K562 (cell line): ENCODE results near the gene BNIPL. TPM values are rescaled to one million over a fixed set of nuclear protein-coding genes. Genes with fewer than 3 reads are reported as not detected.

ENCODE experiments used
- AFF1 ChIP-seq, 2 experiments: fragments of 450-650 bp; IDR thresholded peaks; 2 replicates each; pipeline ENCODE4 v1.6.1; 2018; ENCODE audit warnings: mild to moderate bottlenecking in 2 of 2, low read depth in 1 of 2; ENCODE audit not compliant: partially characterized antibody in 2 of 2
- GATAD2B ChIP-seq: fragments of 450-650 bp; IDR thresholded peaks from 2 replicates; pipeline ENCODE4 v1.6.1; 2017; ENCODE audit warnings: mild to moderate bottlenecking, borderline replicate concordance
- HEY1 ChIP-seq: fragments of 250-450 bp; sonication (Bioruptor Pico); IDR thresholded peaks from 2 replicates; pipeline ENCODE4 v1.5.0; 2020; ENCODE audit warnings: mild to moderate bottlenecking, moderate library complexity, borderline replicate concordance
- HNRNPUL1 ChIP-seq: fragments of 200-400 bp; formaldehyde crosslinking; IDR thresholded peaks from 2 replicates; pipeline ENCODE4 v1.6.1; 2017; ENCODE audit warnings: low read length
- MLX ChIP-seq, 2 experiments: fragments of 450-650 bp in 1 of 2; sonication (generic) in 1 of 2; formaldehyde crosslinking; conservative IDR thresholded peaks; 2 replicates each; pipeline versions ENCODE4 v1.4.0 to v1.8.1; 2020 to 2022; ENCODE audit warnings: mild to moderate bottlenecking in 1 of 2, missing genetic modification reagents in 1 of 2
- OTX1 ChIP-seq: fragments of 450-650 bp; formaldehyde crosslinking; IDR thresholded peaks from 2 replicates; pipeline ENCODE4 v1.4.0; 2022; ENCODE audit warnings: mild to moderate bottlenecking
- RB1 ChIP-seq: fragments of 450-650 bp; IDR thresholded peaks from 2 replicates; pipeline ENCODE4 v1.6.1; 2017; ENCODE audit warnings: low read depth, mild to moderate bottlenecking
- SMARCA4 ChIP-seq: fragments of 450-650 bp; IDR thresholded peaks from 2 replicates; pipeline ENCODE4 v1.6.1; 2016
- SRSF9 ChIP-seq: fragments of 200-400 bp; formaldehyde crosslinking; IDR thresholded peaks from 2 replicates; pipeline ENCODE4 v1.6.1; 2017; ENCODE audit warnings: low read depth, low read length, borderline replicate concordance
- STAT5B ChIP-seq: fragments of 250-450 bp; sonication (Bioruptor Pico); IDR thresholded peaks from 2 replicates; pipeline ENCODE4 v1.8.0; 2021; ENCODE audit warnings: mild to moderate bottlenecking, inconsistent platforms
- TCF15 ChIP-seq: fragments of 250-450 bp; sonication (Bioruptor Pico); IDR thresholded peaks from 2 replicates; pipeline ENCODE4 v1.8.0; 2022; ENCODE audit warnings: moderate library complexity, mild to moderate bottlenecking, inconsistent platforms
- THRA ChIP-seq: fragments of 450-650 bp; IDR thresholded peaks from 2 replicates; pipeline ENCODE4 v1.6.1; 2017; ENCODE audit warnings: mild to moderate bottlenecking, moderate library complexity
- ZBTB11 ChIP-seq, 3 experiments: fragments of 200-800 bp in 1 of 3; fragments of 250-450 bp in 1 of 3; fragments of 450-650 bp in 1 of 3; sonication (Bioruptor Pico) in 1 of 3; sonication (Bioruptor generic) in 1 of 3; formaldehyde crosslinking in 1 of 3; IDR thresholded peaks; 2 replicates each; pipeline versions ENCODE4 v1.6.1 to v1.8.0; 2016 to 2022; ENCODE audit warnings: mild to moderate bottlenecking in 2 of 3, missing genetic modification characterization in 2 of 3, missing compliant biosample characterization in 1 of 3, moderate library complexity in 1 of 3
- ZBTB43 ChIP-seq: sonication (generic); formaldehyde crosslinking; IDR thresholded peaks from 2 replicates; pipeline ENCODE4 v1.8.0; 2023; ENCODE audit warnings: mild to moderate bottlenecking, missing genetic modification reagents
- ZNF133 ChIP-seq: fragments of 250-450 bp; sonication (Bioruptor Pico); IDR thresholded peaks from 2 replicates; pipeline ENCODE4 v1.4.0; 2020; ENCODE audit warnings: mild to moderate bottlenecking
- ZNF764 ChIP-seq: fragments of 250-450 bp; sonication (Bioruptor Pico); IDR thresholded peaks from 2 replicates; pipeline ENCODE4 v1.4.0; 2020; ENCODE audit warnings: low read depth, mild to moderate bottlenecking, moderate library complexity
- polyA plus RNA-seq, 8 experiments: library from polyadenylated mRNA; depleted of rRNA in 4 of 8; stranded (reverse) in 5 of 8; unstranded in 3 of 8; fragments of >200 nt; fragmentation: Nextera tagmentation in 2 of 8; fragmentation: Illumina TruSeq in 1 of 8; extraction: Ambion mirVana in 2 of 8; extraction: Trizol in 1 of 8; gene quantifications; 2 replicates each; pipeline versions ENCODE4 v1.2.1 to v1.2.3, GENCODE V29; 2011 to 2014; ENCODE audit warnings: inconsistent platforms in 1 of 8, missing spikeins in 1 of 8
- total RNA-seq, 7 experiments: library from RNA; depleted of rRNA in 6 of 7; stranded (reverse); fragments of >200 nt in 6 of 7; fragmentation: Illumina TruSeq in 2 of 7; extraction: Trizol in 2 of 7; gene quantifications; 2 replicates each; pipeline versions ENCODE4 v1.2.1 to v1.2.3, GENCODE V29; 2011 to 2021; ENCODE audit warnings: low replicate concordance in 1 of 7

Gene BNIPL
- total and polyA plus RNA-seq, 9 of the 15 experiments (the other 6 are each of a cell fraction or from before 2014, with no cell fraction given), result 0.08 to 1.4 (median 0.68) TPM

- TF ChIP-seq TCF15 (CRISPR knock-in tag) (no peak), AFF1 (IDR thresholded peaks at IDR 0.05; ENCODE audit: low read depth in 1 of 2, partially characterized antibody in 2 of 2) (no peak), ZNF764 (no peak), SMARCA4 (0 out of 2 replicates have a peak, but pooled peaks have one; percentile 15), OTX1 (CRISPR knock-in tag) (no peak), HEY1 (CRISPR knock-in tag) (no peak), ZBTB43 (CRISPR knock-in tag) (no peak), HNRNPUL1 (no peak), THRA (no peak), ZBTB11 (CRISPR knock-in tag; IDR thresholded peaks at IDR 0.05) (no peak), SRSF9 (no peak), GATAD2B (no peak), MLX (CRISPR knock-in tag; conservative IDR thresholded peaks at IDR 0.05) (no peak), RB1 (0 out of 2 replicates have a peak, but pooled peaks have one; percentile 18), STAT5B (no peak), ZNF133 (CRISPR knock-in tag) (no peak)
Measured at GRCh38 chr1:151024540-151025146, 11.7 kb upstream of the BNIPL start (continued).
